ENCODE data around the gene CHD5. TPM values are rescaled to one million over a fixed set of nuclear protein-coding genes. Genes with fewer than 3 reads are reported as not detected.

Gene CHD5
- total and polyA plus RNA-seq, 2 experiments from 2014 or later = 0.10 to 0.11 TPM

- Histone ChIP-seq H3K4me1 (ENCODE audit: insufficient read depth) (no peaks in the 10 kb centered on the region), H3K4me2 (ENCODE audit: unreplicated experiment) (no peak overlapping the region), H3K27me3 (replicated peaks; ENCODE audit: insufficient read depth) (no peaks in the 10 kb centered on the region), H3K4me3 (no peak overlapping the region), H3K79me2 (ENCODE audit: insufficient read depth) (no peaks in the 10 kb centered on the region), H3F3A (ENCODE audit: insufficient read depth) (no peaks in the 10 kb centered on the region), H3K36me3 (ENCODE audit: low read depth) (no peaks in the 10 kb centered on the region), H3K9ac (no peak overlapping the region), H4K20me1 (ENCODE audit: insufficient read depth) (no peaks in the 10 kb centered on the region), H3K27ac (no peak overlapping the region), H3K9me2 (ENCODE audit: insufficient read depth) (no peaks in the 10 kb centered on the region), H2AFZ (no peak overlapping the region), H3K9me3 (ENCODE audit: low read depth) (no peaks in the 10 kb centered on the region)
- no peak for DNase-seq
- in situ Hi-C loops (cut with MboI) = no loop called here
- WGBS, 2 experiments (ENCODE audit: low coverage in 1 of 2, low lambda C conversion rate in 2 of 2, missing lambda C conversion rate in 2 of 2) = 69 to 73% methylated on average over 11 of the region's 11 CpGs
- TF ChIP-seq EZH2phosphoT487 (IDR thresholded peaks at IDR 0.05; ENCODE audit: insufficient read depth, low read depth) (no peak), EZH2 (IDR thresholded peaks at IDR 0.05; ENCODE audit: insufficient read depth, poor library complexity, severe bottlenecking) (no peak)
Observed at GRCh38 chr1:6152181-6152580, 27.9 kb downstream of the CHD5 start.

DNA sequence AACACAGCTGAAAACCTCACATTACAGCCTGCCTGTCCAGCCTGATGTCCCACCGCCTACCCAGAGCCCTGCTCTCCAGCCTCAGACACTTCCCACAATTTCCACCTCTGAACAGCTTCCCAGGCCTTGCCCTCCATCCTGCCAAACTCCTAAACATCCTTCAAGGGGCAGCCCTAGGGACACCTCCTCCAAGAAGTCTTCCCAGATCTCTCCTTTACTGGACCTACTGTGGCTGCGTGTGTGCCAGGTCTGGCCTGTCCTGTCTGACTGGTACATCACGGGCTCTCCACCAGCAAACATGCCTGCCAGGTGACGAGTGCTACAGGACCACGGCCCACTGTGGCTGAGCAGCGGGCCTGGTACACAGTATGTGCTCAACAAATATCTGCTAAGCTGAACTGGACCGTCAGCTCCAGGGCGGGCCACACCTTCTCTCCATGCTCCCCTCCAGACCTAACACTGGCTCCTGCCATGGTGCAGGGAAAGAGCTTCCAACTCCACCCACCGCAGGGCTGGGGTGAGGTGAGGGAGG lies 28.8 kb downstream of the CHD5 start:
- DNase-seq = no peak
- Histone ChIP-seq H3K4me2 (ENCODE audit: unreplicated experiment) (no peak overlapping the region), H3K4me3 (no peak overlapping the region), H3K27ac (no peak overlapping the region), H3K36me3 (ENCODE audit: low read depth) (no peaks in the 10 kb centered on the region), H3F3A (ENCODE audit: insufficient read depth) (no peaks in the 10 kb centered on the region), H3K27me3 (replicated peaks; ENCODE audit: insufficient read depth) (no peaks in the 10 kb centered on the region), H3K9ac (no peak overlapping the region), H3K79me2 (ENCODE audit: insufficient read depth) (no peaks in the 10 kb centered on the region), H3K4me1 (ENCODE audit: insufficient read depth) (no peaks in the 10 kb centered on the region), H2AFZ (no peak overlapping the region), H3K9me3 (ENCODE audit: low read depth) (no peaks in the 10 kb centered on the region), H4K20me1 (ENCODE audit: insufficient read depth) (no peaks in the 10 kb centered on the region), H3K9me2 (ENCODE audit: insufficient read depth) (no peaks in the 10 kb centered on the region)
- TF ChIP-seq EZH2 (IDR thresholded peaks at IDR 0.05; ENCODE audit: insufficient read depth, poor library complexity, severe bottlenecking) = no peak
- TF ChIP-seq EZH2phosphoT487 (IDR thresholded peaks at IDR 0.05; ENCODE audit: insufficient read depth, low read depth) = no peak
- in situ Hi-C loops (cut with MboI) = no loop called here
- 60 to 74% methylated on average over 9 of the region's 9 CpGs for WGBS, 2 experiments (ENCODE audit: low coverage in 1 of 2, low lambda C conversion rate in 2 of 2, missing lambda C conversion rate in 2 of 2)

DNA sequence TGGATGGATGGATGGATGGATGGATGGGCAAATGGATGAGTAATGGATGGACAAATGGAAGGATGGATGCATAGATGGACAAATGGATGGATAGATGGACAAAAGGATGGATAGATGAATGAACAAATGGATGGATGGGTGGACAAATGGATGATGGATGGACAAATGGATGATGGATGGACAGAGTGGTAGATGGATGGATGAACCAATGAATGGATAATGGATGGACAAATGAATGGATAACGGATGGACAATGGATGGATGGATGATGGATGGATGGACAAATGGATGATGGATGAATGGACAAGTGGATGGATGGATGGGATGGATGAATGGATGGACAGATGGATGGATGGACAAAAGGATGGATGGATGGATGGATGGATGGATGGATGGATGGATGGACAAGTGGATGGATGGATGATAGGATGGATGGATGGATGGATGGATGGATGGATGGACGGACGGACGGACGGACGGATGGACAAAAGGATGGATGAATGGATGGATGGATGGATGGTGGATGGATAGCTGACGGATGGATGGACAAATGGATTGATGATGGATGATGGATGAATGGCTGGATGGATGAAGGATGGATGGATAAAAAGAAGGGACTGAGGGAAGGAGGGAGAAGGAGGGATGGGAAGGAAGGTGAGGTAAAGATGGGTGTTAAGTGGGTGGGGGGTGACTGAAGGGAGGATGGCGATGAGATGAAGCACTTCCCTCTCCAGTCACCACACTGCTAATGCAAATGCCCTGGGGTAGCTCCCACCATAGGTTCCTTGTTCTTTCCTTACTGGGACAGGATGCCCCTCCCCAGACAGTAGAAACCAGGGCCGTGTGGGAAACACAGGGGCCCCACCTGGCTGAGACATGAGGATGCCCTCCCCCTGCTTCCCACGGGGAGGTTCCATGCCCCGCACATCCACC lies 29.8 kb downstream of the CHD5 start:
- Histone ChIP-seq H3K27ac (no peak overlapping the region), H3K4me1 (ENCODE audit: insufficient read depth) (no peaks in the 10 kb centered on the region), H3K27me3 (replicated peaks; ENCODE audit: insufficient read depth) (no peaks in the 10 kb centered on the region), H3K4me3 (no peak overlapping the region), H4K20me1 (ENCODE audit: insufficient read depth) (no peaks in the 10 kb centered on the region), H3K9ac (no peak overlapping the region), H3K4me2 (ENCODE audit: unreplicated experiment) (no peak overlapping the region), H3K9me2 (ENCODE audit: insufficient read depth) (no peaks in the 10 kb centered on the region), H3K9me3 (ENCODE audit: low read depth) (no peaks in the 10 kb centered on the region), H2AFZ (no peak overlapping the region), H3K79me2 (ENCODE audit: insufficient read depth) (no peaks in the 10 kb centered on the region), H3F3A (ENCODE audit: insufficient read depth) (no peaks in the 10 kb centered on the region), H3K36me3 (ENCODE audit: low read depth) (no peaks in the 10 kb centered on the region)
- TF ChIP-seq EZH2 (IDR thresholded peaks at IDR 0.05; ENCODE audit: insufficient read depth, poor library complexity, severe bottlenecking) (no peak), EZH2phosphoT487 (IDR thresholded peaks at IDR 0.05; ENCODE audit: insufficient read depth, low read depth) (no peak)
- 68% methylated on average over 6 to 11 of the region's 11 CpGs for WGBS, 2 experiments (ENCODE audit: low coverage in 1 of 2, low lambda C conversion rate in 2 of 2, missing lambda C conversion rate in 2 of 2)
- in situ Hi-C loops (cut with MboI) = no loop called here
- no peak for DNase-seq

- TF ChIP-seq EZH2phosphoT487 (IDR thresholded peaks at IDR 0.05; ENCODE audit: insufficient read depth, low read depth) (no peak), EZH2 (IDR thresholded peaks at IDR 0.05; ENCODE audit: insufficient read depth, poor library complexity, severe bottlenecking) (no peak)
- no peaks in the 10 kb centered on the region for H3K36me3 ChIP-seq (ENCODE audit: low read depth)
- no peak overlapping the region for H3K9ac ChIP-seq
- no peak overlapping the region for H3K4me3 ChIP-seq
- H3F3A ChIP-seq (ENCODE audit: insufficient read depth) = no peaks in the 10 kb centered on the region
- H3K9me2 ChIP-seq (ENCODE audit: insufficient read depth) = no peaks in the 10 kb centered on the region
- no peaks in the 10 kb centered on the region for H3K79me2 ChIP-seq (ENCODE audit: insufficient read depth)
- WGBS, 2 experiments (ENCODE audit: low coverage in 1 of 2, low lambda C conversion rate in 2 of 2, missing lambda C conversion rate in 2 of 2) = 71 to 94% methylated on average over 1 of the region's 1 CpG
- in situ Hi-C loops (cut with MboI) = no loop called here
- H3K9me3 ChIP-seq (ENCODE audit: low read depth) = no peaks in the 10 kb centered on the region
- DNase-seq = no peak
- H4K20me1 ChIP-seq (ENCODE audit: insufficient read depth) = no peaks in the 10 kb centered on the region
- no peaks in the 10 kb centered on the region for H3K27me3 ChIP-seq (replicated peaks; ENCODE audit: insufficient read depth)
- no peaks in the 10 kb centered on the region for H3K4me1 ChIP-seq (ENCODE audit: insufficient read depth)
- no peak overlapping the region for H2AFZ ChIP-seq
- H3K4me2 ChIP-seq (ENCODE audit: unreplicated experiment) = no peak overlapping the region
- no peak overlapping the region for H3K27ac ChIP-seq
Observed at GRCh38 chr1:6149597-6149996, 30.5 kb downstream of the CHD5 start.

Data from GM23248 (cell line).